Measurements from ENCODE around the gene POLR3H.

POLR3H gene

GRCh38 chr22:41498303-41498835 is 45.9 kb downstream of the POLR3H start:
- Histone ChIP-seq H3K27me3 (ENCODE audit: control insufficient read depth, insufficient read depth, low read length) (no peaks in the 10 kb centered on the region), H3K4me1 (ENCODE audit: control insufficient read depth, insufficient read depth, low read length) (no peaks in the 10 kb centered on the region), H3K4me3 (ENCODE audit: low read depth, low read length) (no peak overlapping the region), H3K27ac (ENCODE audit: low read depth, low read length) (no peak overlapping the region), H3K36me3 (ENCODE audit: control insufficient read depth, insufficient read depth, low read length) (peaks cover 34% of the 10 kb centered on the region), H3K9ac (ENCODE audit: low read depth, low read length) (no peak overlapping the region), H3K9me3 (ENCODE audit: control insufficient read depth, insufficient read depth, low read length) (no peaks in the 10 kb centered on the region)

- Histone ChIP-seq H3K27ac (ENCODE audit: low read depth, low read length) (peak overlapping the region; percentile 29), H3K27me3 (ENCODE audit: control insufficient read depth, insufficient read depth, low read length) (no peaks in the 10 kb centered on the region), H3K9me3 (ENCODE audit: control insufficient read depth, insufficient read depth, low read length) (no peaks in the 10 kb centered on the region), H3K9ac (ENCODE audit: low read depth, low read length) (no peak overlapping the region), H3K4me3 (ENCODE audit: low read depth, low read length) (no peak overlapping the region), H3K36me3 (ENCODE audit: control insufficient read depth, insufficient read depth, low read length) (peaks cover 3% of the 10 kb centered on the region; the same call in 1 of the 2 replicates), H3K4me1 (ENCODE audit: control insufficient read depth, insufficient read depth, low read length) (peaks cover 44% of the 10 kb centered on the region)
Observed at GRCh38 chr22:41491374-41492100, 52.7 kb downstream of the POLR3H start.

- Histone ChIP-seq H3K27me3 (ENCODE audit: control insufficient read depth, insufficient read depth, low read length) (no peaks in the 10 kb centered on the region), H3K27ac (ENCODE audit: low read depth, low read length) (peak overlapping the region; percentile 51), H3K4me3 (ENCODE audit: low read depth, low read length) (no peak overlapping the region), H3K36me3 (ENCODE audit: control insufficient read depth, insufficient read depth, low read length) (no peaks in the 10 kb centered on the region), H3K9ac (ENCODE audit: low read depth, low read length) (no peak overlapping the region), H3K4me1 (ENCODE audit: control insufficient read depth, insufficient read depth, low read length) (peaks cover 45% of the 10 kb centered on the region), H3K9me3 (ENCODE audit: control insufficient read depth, insufficient read depth, low read length) (no peaks in the 10 kb centered on the region)
Observed at GRCh38 chr22:41488596-41489385, 55.5 kb downstream of the POLR3H start.

GRCh38 chr22:41488076-41488475 is 56.2 kb downstream of the POLR3H start:
- Histone ChIP-seq H3K27me3 (ENCODE audit: control insufficient read depth, insufficient read depth, low read length) (no peaks in the 10 kb centered on the region), H3K9ac (ENCODE audit: low read depth, low read length) (no peak overlapping the region), H3K27ac (ENCODE audit: low read depth, low read length) (peak overlapping the region; percentile 51), H3K9me3 (ENCODE audit: control insufficient read depth, insufficient read depth, low read length) (no peaks in the 10 kb centered on the region), H3K4me1 (ENCODE audit: control insufficient read depth, insufficient read depth, low read length) (peaks cover 46% of the 10 kb centered on the region), H3K4me3 (ENCODE audit: low read depth, low read length) (no peak overlapping the region), H3K36me3 (ENCODE audit: control insufficient read depth, insufficient read depth, low read length) (no peaks in the 10 kb centered on the region)

- Histone ChIP-seq H3K4me3 (ENCODE audit: low read depth, low read length) (no peak overlapping the region), H3K4me1 (ENCODE audit: control insufficient read depth, insufficient read depth, low read length) (peaks cover 54% of the 10 kb centered on the region), H3K9me3 (ENCODE audit: control insufficient read depth, insufficient read depth, low read length) (no peaks in the 10 kb centered on the region), H3K27me3 (ENCODE audit: control insufficient read depth, insufficient read depth, low read length) (no peaks in the 10 kb centered on the region), H3K36me3 (ENCODE audit: control insufficient read depth, insufficient read depth, low read length) (no peaks in the 10 kb centered on the region), H3K27ac (ENCODE audit: low read depth, low read length) (no peak overlapping the region), H3K9ac (ENCODE audit: low read depth, low read length) (no peak overlapping the region)
Observed at GRCh38 chr22:41487037-41487935, 57.0 kb downstream of the POLR3H start.

- Histone ChIP-seq H3K27ac (ENCODE audit: low read depth, low read length) (no peak overlapping the region), H3K4me1 (ENCODE audit: control insufficient read depth, insufficient read depth, low read length) (peaks cover 60% of the 10 kb centered on the region), H3K4me3 (ENCODE audit: low read depth, low read length) (no peak overlapping the region), H3K36me3 (ENCODE audit: control insufficient read depth, insufficient read depth, low read length) (no peaks in the 10 kb centered on the region), H3K9me3 (ENCODE audit: control insufficient read depth, insufficient read depth, low read length) (no peaks in the 10 kb centered on the region), H3K9ac (ENCODE audit: low read depth, low read length) (no peak overlapping the region), H3K27me3 (ENCODE audit: control insufficient read depth, insufficient read depth, low read length) (no peaks in the 10 kb centered on the region)
Observed at GRCh38 chr22:41485033-41485432, 59.2 kb downstream of the POLR3H start.

GRCh38 chr22:41482319-41482935 is 61.8 kb downstream of the POLR3H start:
- Histone ChIP-seq H3K9me3 (ENCODE audit: control insufficient read depth, insufficient read depth, low read length) (no peaks in the 10 kb centered on the region), H3K27me3 (ENCODE audit: control insufficient read depth, insufficient read depth, low read length) (no peaks in the 10 kb centered on the region), H3K9ac (ENCODE audit: low read depth, low read length) (no peak overlapping the region), H3K36me3 (ENCODE audit: control insufficient read depth, insufficient read depth, low read length) (no peaks in the 10 kb centered on the region), H3K27ac (ENCODE audit: low read depth, low read length) (peak overlapping the region; percentile 89), H3K4me3 (ENCODE audit: low read depth, low read length) (peak overlapping the region; percentile 42; the same call in 1 of the 2 replicates), H3K4me1 (ENCODE audit: control insufficient read depth, insufficient read depth, low read length) (peaks cover 42% of the 10 kb centered on the region)

GRCh38 chr22:41481925-41482318 is 62.3 kb downstream of the POLR3H start:
- no peaks in the 10 kb centered on the region for H3K36me3 ChIP-seq (ENCODE audit: control insufficient read depth, insufficient read depth, low read length)
- peak overlapping the region; percentile 89 for H3K27ac ChIP-seq (ENCODE audit: low read depth, low read length)
- H3K9ac ChIP-seq (ENCODE audit: low read depth, low read length): no peak overlapping the region
- H3K9me3 ChIP-seq (ENCODE audit: control insufficient read depth, insufficient read depth, low read length): no peaks in the 10 kb centered on the region
- no peaks in the 10 kb centered on the region for H3K27me3 ChIP-seq (ENCODE audit: control insufficient read depth, insufficient read depth, low read length)
- H3K4me3 ChIP-seq (ENCODE audit: low read depth, low read length): peak overlapping the region; percentile 42
- H3K4me1 ChIP-seq (ENCODE audit: control insufficient read depth, insufficient read depth, low read length): peaks cover 38% of the 10 kb centered on the region

- Histone ChIP-seq H3K36me3 (ENCODE audit: control insufficient read depth, insufficient read depth, low read length) (no peaks in the 10 kb centered on the region), H3K4me3 (ENCODE audit: low read depth, low read length) (peak overlapping the region; percentile 42), H3K9ac (ENCODE audit: low read depth, low read length) (no peak overlapping the region), H3K4me1 (ENCODE audit: control insufficient read depth, insufficient read depth, low read length) (peaks cover 38% of the 10 kb centered on the region), H3K27ac (ENCODE audit: low read depth, low read length) (peak overlapping the region; percentile 89), H3K27me3 (ENCODE audit: control insufficient read depth, insufficient read depth, low read length) (no peaks in the 10 kb centered on the region), H3K9me3 (ENCODE audit: control insufficient read depth, insufficient read depth, low read length) (no peaks in the 10 kb centered on the region)
Observed at GRCh38 chr22:41481131-41481830, 63.0 kb downstream of the POLR3H start.

GRCh38 chr22:41480397-41480735 is 63.9 kb downstream of the POLR3H start:
- Histone ChIP-seq H3K4me3 (ENCODE audit: low read depth, low read length) (no peak overlapping the region), H3K27ac (ENCODE audit: low read depth, low read length) (no peak overlapping the region), H3K27me3 (ENCODE audit: control insufficient read depth, insufficient read depth, low read length) (no peaks in the 10 kb centered on the region), H3K9ac (ENCODE audit: low read depth, low read length) (no peak overlapping the region), H3K36me3 (ENCODE audit: control insufficient read depth, insufficient read depth, low read length) (no peaks in the 10 kb centered on the region), H3K4me1 (ENCODE audit: control insufficient read depth, insufficient read depth, low read length) (peaks cover 38% of the 10 kb centered on the region), H3K9me3 (ENCODE audit: control insufficient read depth, insufficient read depth, low read length) (no peaks in the 10 kb centered on the region)
